ENCODE results near the gene KLK6. TPM values are rescaled to one million over a fixed set of nuclear protein-coding genes. Genes with fewer than 3 reads are reported as not detected.
A peak's percentile ranks its signal among the peaks of the same experiment; 100 is the strongest.
"Not testable (repeated sequence)": the region's sequence is repeated elsewhere in the genome, so short reads cannot be mapped to it uniquely, and the experiment has no call there.

The KLK6 gene
- total and polyA plus RNA-seq, 8 donors: 4.5 TPM; not detected in 7

DNA sequence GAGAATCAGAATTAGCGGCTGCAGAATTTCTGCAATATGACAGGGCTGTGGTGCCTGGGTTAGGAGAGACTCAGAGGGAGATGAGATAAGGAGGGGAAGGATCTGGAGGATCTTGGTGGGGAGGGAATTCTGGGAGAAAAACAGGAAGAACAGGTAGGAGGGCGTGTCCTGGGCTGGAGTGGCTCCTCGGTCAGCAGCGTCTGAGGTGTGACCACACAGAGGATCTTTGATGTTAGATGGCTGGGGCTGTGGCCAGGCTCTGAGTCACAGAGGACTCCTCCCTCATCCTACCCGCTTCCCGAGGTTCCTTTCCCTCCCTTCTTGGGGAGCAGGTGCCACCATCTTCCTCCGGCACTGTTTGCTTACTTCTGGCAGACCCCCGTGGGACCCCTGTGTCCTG, 6.4 kb upstream of the KLK6 start:
- no peak overlapping the region for H3K4me3 ChIP-seq
- DNase-seq: peak in 1 of 2 donors; percentile 30
- intact Hi-C loops (cut with DNase I; ENCODE audit: low total_unique reads): no loop called here
- H3K27ac ChIP-seq: no peak overlapping the region
- 9 to 17% (median 11%) methylated on average over 8 of the region's 8 CpGs for WGBS, 5 donors
- peaks cover 3 to 87% (median 14%) of the 10 kb centered on the region in 3 donors for H3K27me3 ChIP-seq
- H3K36me3 ChIP-seq: no peaks in the 10 kb centered on the region
- H3K4me1 ChIP-seq: no peaks in the 10 kb centered on the region
- no peak for TF ChIP-seq CTCF (IDR thresholded peaks at IDR 0.05)
- no peak for TF ChIP-seq POLR2A (IDR thresholded peaks at IDR 0.05)
- no peak for TF ChIP-seq POLR2AphosphoS5 (IDR thresholded peaks at IDR 0.05)
- TF ChIP-seq EP300 (IDR thresholded peaks at IDR 0.05): no peak
- no peaks in the 10 kb centered on the region for H3K9me3 ChIP-seq

DNA sequence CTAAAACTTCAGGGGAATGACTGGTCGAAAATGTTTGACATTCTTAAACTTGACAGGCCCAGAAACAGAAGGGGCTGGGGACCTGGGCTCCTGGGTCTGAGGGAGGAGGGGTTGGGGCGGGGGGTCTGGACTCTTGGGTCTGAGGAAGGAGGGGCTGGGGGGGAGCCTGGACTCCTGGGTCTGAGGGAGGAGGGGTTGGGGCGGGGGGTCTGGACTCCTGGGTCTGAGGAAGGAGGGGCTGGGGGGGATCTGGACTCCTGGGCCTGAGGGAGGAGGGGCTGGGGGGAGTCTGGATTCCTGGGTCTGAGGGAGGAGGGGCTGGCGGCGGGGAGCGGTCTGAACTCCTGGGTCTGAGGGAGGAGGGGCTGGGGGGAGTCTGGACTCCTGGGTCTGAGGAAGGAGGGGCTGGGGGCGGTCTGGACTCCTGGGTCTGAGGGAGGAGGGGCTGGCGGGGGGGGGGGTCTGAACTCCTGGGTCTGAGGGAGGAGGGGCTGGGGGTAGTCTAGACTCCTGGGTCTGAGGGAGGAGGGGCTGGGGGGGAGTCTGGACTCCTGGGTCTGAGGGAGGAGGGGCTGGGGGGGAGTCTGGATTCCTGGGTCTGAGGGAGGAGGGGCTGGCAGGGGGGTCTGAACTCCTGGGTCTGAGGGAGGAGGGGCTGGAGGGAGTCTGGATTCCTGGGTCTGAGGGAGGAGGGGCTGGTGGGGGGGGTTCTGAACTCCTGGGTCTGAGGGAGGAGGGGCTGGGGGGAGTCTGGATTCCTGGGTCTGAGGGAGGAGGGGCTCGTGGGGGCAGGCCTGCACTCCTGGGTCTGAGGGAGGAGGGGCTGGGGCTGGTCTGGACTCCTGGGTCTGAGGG, 5.5 kb upstream of the KLK6 start:
- Histone ChIP-seq H3K4me3 (no peak overlapping the region), H3K36me3 (no peaks in the 10 kb centered on the region), H3K9me3 (no peaks in the 10 kb centered on the region), H3K4me1 (no peaks in the 10 kb centered on the region), H3K27me3 (peaks cover 3 to 87% (median 14%) of the 10 kb centered on the region in 3 donors), H3K27ac (no peak overlapping the region)
- WGBS, 5 donors: 15 to 38% (median 18%) methylated on average over 1 to 9 of the region's 9 CpGs
- TF ChIP-seq EP300 (IDR thresholded peaks at IDR 0.05): no peak
- TF ChIP-seq POLR2AphosphoS5 (IDR thresholded peaks at IDR 0.05): no peak
- no peak for TF ChIP-seq POLR2A (IDR thresholded peaks at IDR 0.05)
- no peak for TF ChIP-seq CTCF (IDR thresholded peaks at IDR 0.05)
- intact Hi-C loops (cut with DNase I; ENCODE audit: low total_unique reads): no loop called here
- DNase-seq: peak in 1 of 2 donors; percentile 14

DNA sequence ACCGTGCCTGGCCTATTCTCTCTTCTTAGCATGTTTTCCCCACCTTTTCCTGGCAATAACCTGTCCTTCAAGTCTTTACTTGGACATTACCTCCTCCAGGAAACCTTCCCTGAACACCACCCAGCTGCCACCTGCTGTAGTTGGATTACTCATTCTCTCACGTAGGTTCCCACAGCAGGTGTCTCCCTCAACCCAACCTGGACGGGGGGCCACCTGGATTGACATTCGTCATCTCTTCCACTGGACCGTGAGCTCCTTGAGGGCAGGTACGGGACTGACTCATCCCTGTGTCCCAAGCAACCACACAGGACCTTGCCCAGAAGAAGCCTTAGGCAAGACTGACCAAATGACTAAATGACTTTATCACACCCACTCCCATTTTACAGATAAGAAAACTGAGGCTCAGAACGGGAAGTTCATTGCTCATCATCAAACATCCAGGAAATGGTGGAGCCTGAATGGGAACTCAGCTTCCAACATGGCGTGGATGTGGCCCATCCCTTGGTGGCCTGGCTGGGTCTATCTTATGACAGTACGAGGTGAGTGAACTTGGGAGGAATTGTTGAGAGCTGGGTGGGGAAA, 3.5 kb upstream of the KLK6 start:
- H3K4me3 ChIP-seq: no peak overlapping the region
- DNase-seq: no peak
- TF ChIP-seq CTCF (IDR thresholded peaks at IDR 0.05) (no peak), EP300 (IDR thresholded peaks at IDR 0.05) (no peak), POLR2AphosphoS5 (IDR thresholded peaks at IDR 0.05) (no peak), POLR2A (IDR thresholded peaks at IDR 0.05) (no peak)
- H3K27me3 ChIP-seq: peaks cover 3 to 87% (median 23%) of the 10 kb centered on the region in 3 donors
- no peaks in the 10 kb centered on the region for H3K4me1 ChIP-seq
- H3K27ac ChIP-seq: no peak overlapping the region
- H3K9me3 ChIP-seq: no peaks in the 10 kb centered on the region
- no peaks in the 10 kb centered on the region for H3K36me3 ChIP-seq
- intact Hi-C loops (cut with DNase I; ENCODE audit: low total_unique reads): no loop called here
- 70 to 85% (median 78%) methylated on average over 9 of the region's 9 CpGs for WGBS, 5 donors

GRCh38 chr19:50969810-50970209, 419 bp upstream of the KLK6 start:
- 66 to 84% (median 76%) methylated on average over 3 of the region's 3 CpGs for WGBS, 5 donors
- H3K27ac ChIP-seq; H3K4me3 ChIP-seq; DNase-seq; intact Hi-C loops (cut with DNase I; ENCODE audit: low total_unique reads); H3K4me1 ChIP-seq; H3K9me3 ChIP-seq; H3K36me3 ChIP-seq: not testable (repeated sequence)
- H3K27me3 ChIP-seq: peaks cover 0 to 89% (median 19%) of the 10 kb centered on the region in 3 donors
